ENCODE data around the gene TBC1D26. TPM values are rescaled to one million over a fixed set of nuclear protein-coding genes. Genes with fewer than 3 reads are reported as not detected.

Gene TBC1D26
- polyA plus RNA-seq, 1 donor from 2014 or later, result 7.5 TPM

GRCh38 chr17:15776871-15777270 is 44.8 kb downstream of the TBC1D26 start:
- no peak for TF ChIP-seq POLR2AphosphoS5 (IDR thresholded peaks at IDR 0.05)
- no peak for TF ChIP-seq EZH2 (IDR thresholded peaks at IDR 0.05; ENCODE audit: borderline replicate concordance, insufficient read depth, low read length, poor library complexity, severe bottlenecking)
- no peak for TF ChIP-seq MXI1 (conservative IDR thresholded peaks at IDR 0.05; ENCODE audit: poor library complexity, severe bottlenecking)
- TF ChIP-seq TAF1 (IDR thresholded peaks at IDR 0.05; ENCODE audit: low read depth), result no peak
- TF ChIP-seq RAD21 (conservative IDR thresholded peaks at IDR 0.05), result no peak
- TF ChIP-seq, protein P1, sequence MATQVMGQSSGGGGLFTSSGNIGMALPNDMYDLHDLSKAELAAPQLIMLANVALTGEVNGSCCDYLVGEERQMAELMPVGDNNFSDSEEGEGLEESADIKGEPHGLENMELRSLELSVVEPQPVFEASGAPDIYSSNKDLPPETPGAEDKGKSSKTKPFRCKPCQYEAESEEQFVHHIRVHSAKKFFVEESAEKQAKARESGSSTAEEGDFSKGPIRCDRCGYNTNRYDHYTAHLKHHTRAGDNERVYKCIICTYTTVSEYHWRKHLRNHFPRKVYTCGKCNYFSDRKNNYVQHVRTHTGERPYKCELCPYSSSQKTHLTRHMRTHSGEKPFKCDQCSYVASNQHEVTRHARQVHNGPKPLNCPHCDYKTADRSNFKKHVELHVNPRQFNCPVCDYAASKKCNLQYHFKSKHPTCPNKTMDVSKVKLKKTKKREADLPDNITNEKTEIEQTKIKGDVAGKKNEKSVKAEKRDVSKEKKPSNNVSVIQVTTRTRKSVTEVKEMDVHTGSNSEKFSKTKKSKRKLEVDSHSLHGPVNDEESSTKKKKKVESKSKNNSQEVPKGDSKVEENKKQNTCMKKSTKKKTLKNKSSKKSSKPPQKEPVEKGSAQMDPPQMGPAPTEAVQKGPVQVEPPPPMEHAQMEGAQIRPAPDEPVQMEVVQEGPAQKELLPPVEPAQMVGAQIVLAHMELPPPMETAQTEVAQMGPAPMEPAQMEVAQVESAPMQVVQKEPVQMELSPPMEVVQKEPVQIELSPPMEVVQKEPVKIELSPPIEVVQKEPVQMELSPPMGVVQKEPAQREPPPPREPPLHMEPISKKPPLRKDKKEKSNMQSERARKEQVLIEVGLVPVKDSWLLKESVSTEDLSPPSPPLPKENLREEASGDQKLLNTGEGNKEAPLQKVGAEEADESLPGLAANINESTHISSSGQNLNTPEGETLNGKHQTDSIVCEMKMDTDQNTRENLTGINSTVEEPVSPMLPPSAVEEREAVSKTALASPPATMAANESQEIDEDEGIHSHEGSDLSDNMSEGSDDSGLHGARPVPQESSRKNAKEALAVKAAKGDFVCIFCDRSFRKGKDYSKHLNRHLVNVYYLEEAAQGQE (IDR thresholded peaks at IDR 0.05; ENCODE audit: borderline replicate concordance), result no peak
- no peak for TF ChIP-seq CTCF (IDR thresholded peaks at IDR 0.05; ENCODE audit: poor library complexity, severe bottlenecking)
- no peak for TF ChIP-seq SMC3 (conservative IDR thresholded peaks at IDR 0.05; ENCODE audit: poor library complexity)
- TF ChIP-seq EP300 (conservative IDR thresholded peaks at IDR 0.05; ENCODE audit: poor library complexity, severe bottlenecking), result no peak
- Histone ChIP-seq H3F3A (ENCODE audit: insufficient read depth, low read length, poor library complexity, severe bottlenecking) (no peaks in the 10 kb centered on the region), H3K4me2 (ENCODE audit: low read length) (no peak overlapping the region), H3K36me3 (ENCODE audit: insufficient read depth, low read length) (no peaks in the 10 kb centered on the region), H3K4me3 (ENCODE audit: low read length) (no peak overlapping the region), H3K27ac (ENCODE audit: low read length) (no peak overlapping the region), H3K9me3 (ENCODE audit: low read length) (no peaks in the 10 kb centered on the region), H3K9me2 (ENCODE audit: insufficient read depth, low read length) (no peaks in the 10 kb centered on the region), H2AFZ (ENCODE audit: low read depth, low read length) (no peak overlapping the region), H3K79me2 (replicated peaks; ENCODE audit: insufficient read depth, low read length) (no peaks in the 10 kb centered on the region), H4K20me1 (ENCODE audit: insufficient read depth) (no peaks in the 10 kb centered on the region), H3K27me3 (ENCODE audit: insufficient read depth, low read depth, low read length) (no peaks in the 10 kb centered on the region), H3K9ac (ENCODE audit: low read length) (no peak overlapping the region)

DNA sequence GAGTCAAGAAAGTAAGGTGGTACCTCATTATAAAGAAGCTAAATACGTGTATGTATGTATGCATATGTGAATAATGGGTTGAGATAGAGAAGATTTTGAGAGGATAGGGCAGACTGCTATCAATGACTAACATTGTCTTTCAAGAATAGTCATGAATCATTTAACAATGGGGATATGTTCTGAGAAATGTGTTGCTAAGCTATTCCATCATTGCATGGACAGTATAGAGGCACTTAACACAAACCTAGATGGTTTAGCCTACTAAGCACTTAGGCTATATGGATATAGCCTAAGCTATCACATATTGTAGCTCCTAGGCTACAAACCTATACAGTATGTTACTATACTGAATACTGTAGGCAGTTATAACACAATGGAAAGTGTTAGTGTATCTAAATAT is 45.2 kb downstream of the TBC1D26 start:
- Histone ChIP-seq H3K4me3 (ENCODE audit: low read length) (no peak overlapping the region), H3K9ac (ENCODE audit: low read length) (no peak overlapping the region), H3K27ac (ENCODE audit: low read length) (no peak overlapping the region), H4K20me1 (ENCODE audit: insufficient read depth) (no peaks in the 10 kb centered on the region), H2AFZ (ENCODE audit: low read depth, low read length) (no peak overlapping the region), H3K9me3 (ENCODE audit: low read length) (no peaks in the 10 kb centered on the region), H3K36me3 (ENCODE audit: insufficient read depth, low read length) (no peaks in the 10 kb centered on the region), H3F3A (ENCODE audit: insufficient read depth, low read length, poor library complexity, severe bottlenecking) (no peaks in the 10 kb centered on the region), H3K4me2 (ENCODE audit: low read length) (no peak overlapping the region), H3K9me2 (ENCODE audit: insufficient read depth, low read length) (no peaks in the 10 kb centered on the region), H3K79me2 (replicated peaks; ENCODE audit: insufficient read depth, low read length) (no peaks in the 10 kb centered on the region), H3K27me3 (ENCODE audit: insufficient read depth, low read depth, low read length) (no peaks in the 10 kb centered on the region)
- TF ChIP-seq RAD21 (conservative IDR thresholded peaks at IDR 0.05), result no peak
- no peak for TF ChIP-seq SMC3 (conservative IDR thresholded peaks at IDR 0.05; ENCODE audit: poor library complexity)
- TF ChIP-seq EZH2 (IDR thresholded peaks at IDR 0.05; ENCODE audit: borderline replicate concordance, insufficient read depth, low read length, poor library complexity, severe bottlenecking), result no peak
- TF ChIP-seq MXI1 (conservative IDR thresholded peaks at IDR 0.05; ENCODE audit: poor library complexity, severe bottlenecking), result no peak
- no peak for TF ChIP-seq CTCF (IDR thresholded peaks at IDR 0.05; ENCODE audit: poor library complexity, severe bottlenecking)
- TF ChIP-seq, protein P1 (IDR thresholded peaks at IDR 0.05; ENCODE audit: borderline replicate concordance), result no peak
- TF ChIP-seq EP300 (conservative IDR thresholded peaks at IDR 0.05; ENCODE audit: poor library complexity, severe bottlenecking), result no peak
- TF ChIP-seq POLR2AphosphoS5 (IDR thresholded peaks at IDR 0.05), result no peak
- TF ChIP-seq TAF1 (IDR thresholded peaks at IDR 0.05; ENCODE audit: low read depth), result no peak

Data from neural cell (in vitro differentiated cells).